GM20431 (cell line): ENCODE measurements around the gene FAM184B.

Source experiments
- in situ Hi-C: fragments of 300-500 bp; cut with MseI, MboI; formaldehyde crosslinking; loops from one replicate; pipeline ENCODE4 v1.15.0; 2020; ENCODE audit warnings: low sequenced_read_pairs; ENCODE audit not compliant: unreplicated experiment

FAM184B gene

GRCh38 chr4:17781300-17782287 is at the start of gene FAM184B:
FAM184B (minus strand) TSS chr4:17781621; CDS start chr4:17781299, 322 bp downstream.
- in situ Hi-C loops = no loop called here

GRCh38 chr4:17823871-17824669 is 42.6 kb upstream of the FAM184B start:
- in situ Hi-C loops = loop anchor here (25.0 kb wide), 2 partner anchors 262 to 538 kb away; no protein-coding TSS in a partner anchor

- in situ Hi-C loops = loop anchor here (25.0 kb wide), 2 partner anchors 255 to 545 kb away; no protein-coding TSS in a partner anchor
Observed at GRCh38 chr4:17817027-17817426, 35.6 kb upstream of the FAM184B start.

GRCh38 chr4:17816142-17816541 is 34.7 kb upstream of the FAM184B start:
- in situ Hi-C loops = loop anchor here (25.0 kb wide), 2 partner anchors 254 to 546 kb away; no protein-coding TSS in a partner anchor

- in situ Hi-C loops = loop anchor here (25.0 kb wide), 2 partner anchors 252 to 548 kb away; no protein-coding TSS in a partner anchor
Observed at GRCh38 chr4:17814140-17814539, 32.7 kb upstream of the FAM184B start.

- in situ Hi-C loops = loop anchor here (25.0 kb wide), 2 partner anchors 250 to 550 kb away; no protein-coding TSS in a partner anchor
Observed at GRCh38 chr4:17812801-17813200, 31.4 kb upstream of the FAM184B start.

GRCh38 chr4:17812125-17812524 is 30.7 kb upstream of the FAM184B start:
- in situ Hi-C loops = loop anchor here (25.0 kb wide), 2 partner anchors 250 to 550 kb away; no protein-coding TSS in a partner anchor

- in situ Hi-C loops = loop anchor here (25.0 kb wide), 2 partner anchors 249 to 551 kb away; no protein-coding TSS in a partner anchor
Observed at GRCh38 chr4:17811078-17811603, 29.7 kb upstream of the FAM184B start.

- in situ Hi-C loops = loop anchor here (25.0 kb wide), 2 partner anchors 248 to 552 kb away; no protein-coding TSS in a partner anchor
Observed at GRCh38 chr4:17810260-17811077, 29.0 kb upstream of the FAM184B start, which contains the start of the genes DCAF16 and NCAPG. DCAF16 (minus strand) TSS chr4:17810757; CDS start chr4:17804141, 6,616 bp downstream. NCAPG (plus strand) TSS chr4:17810979; CDS start chr4:17811078, 99 bp downstream.

GRCh38 chr4:17809667-17810066 is 28.2 kb upstream of the FAM184B start:
- in situ Hi-C loops = loop anchor here (25.0 kb wide), 2 partner anchors 247 to 553 kb away; no protein-coding TSS in a partner anchor

GRCh38 chr4:17807446-17807845 is 26.0 kb upstream of the FAM184B start:
- in situ Hi-C loops = loop anchor here (25.0 kb wide), 2 partner anchors 245 to 555 kb away; no protein-coding TSS in a partner anchor

GRCh38 chr4:17805580-17806155 is 24.2 kb upstream of the FAM184B start:
- in situ Hi-C loops = loop anchor here (25.0 kb wide), 2 partner anchors 243 to 557 kb away; no protein-coding TSS in a partner anchor

- in situ Hi-C loops = no loop called here
Observed at GRCh38 chr4:17797808-17798207, 16.4 kb upstream of the FAM184B start.

- in situ Hi-C loops = no loop called here
Observed at GRCh38 chr4:17794730-17795129, 13.3 kb upstream of the FAM184B start.

GRCh38 chr4:17788956-17789355 is 7.5 kb upstream of the FAM184B start:
- in situ Hi-C loops = no loop called here

- in situ Hi-C loops = no loop called here
Observed at GRCh38 chr4:17787315-17787714, 5.9 kb upstream of the FAM184B start.

- in situ Hi-C loops = no loop called here
Observed at GRCh38 chr4:17786567-17786966, 5.1 kb upstream of the FAM184B start.

GRCh38 chr4:17785858-17786257 is 4.4 kb upstream of the FAM184B start:
- in situ Hi-C loops = no loop called here
